ENCODE data around the gene SPATA25. TPM values are rescaled to one million over a fixed set of nuclear protein-coding genes. Genes with fewer than 3 reads are reported as not detected.

SPATA25 gene
- total and polyA plus RNA-seq, 7 experiments from 2014 or later, result 1.0 to 3.9 (median 1.2) TPM; not detected in 2

DNA sequence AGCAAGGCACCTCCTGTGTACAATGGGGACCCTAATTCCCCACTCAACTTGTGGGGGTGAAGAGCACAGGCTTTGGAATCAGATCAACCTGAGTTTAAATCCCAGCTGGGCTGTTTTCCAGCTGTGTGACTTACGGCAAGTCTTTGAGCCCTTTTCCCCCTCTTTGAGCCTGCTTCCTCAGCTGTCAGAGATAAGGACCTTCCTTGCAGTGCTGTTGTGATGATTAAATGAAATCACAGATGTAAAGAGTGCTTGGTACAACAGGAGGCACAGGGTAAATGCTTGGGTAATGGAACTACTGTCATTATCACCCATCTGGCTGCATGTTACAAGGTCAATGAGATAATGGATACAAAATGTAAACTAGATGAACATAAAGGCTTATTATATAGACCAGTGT, 50.6 kb downstream of the SPATA25 start:
- peaks cover 0 to 2% (median 0%) of the 10 kb centered on the region in 5 donors for H3K36me3 Mint-ChIP-seq
- no peak for DNase-seq
- H3K27ac ChIP-seq (ENCODE audit: low read depth, low read length), result no peak overlapping the region
- intact Hi-C loops (cut with micrococcal nuclease), result no loop called here
- no peaks in the 10 kb centered on the region for H3K9me3 ChIP-seq (ENCODE audit: control insufficient read depth in 2 of 3, low read length in 3 of 3)
- no peaks in the 10 kb centered on the region for H3K9me3 Mint-ChIP-seq
- peak overlapping the region in 2 of 9 donors; percentile 36 to 73 for H3K27ac Mint-ChIP-seq
- no peak for ATAC-seq
- ChIA-PET POLR2A (interaction anchor here (1.1 kb wide), 1 partner anchor 27 kb away, joined by 4 read pairs; no protein-coding TSS in a partner anchor), CTCF (no interaction called here)
- no peaks in the 10 kb centered on the region for H3K27me3 ChIP-seq (ENCODE audit: control insufficient read depth in 2 of 2, insufficient read depth in 2 of 2, low read length in 2 of 2)
- no peak overlapping the region for H3K4me3 ChIP-seq (ENCODE audit: low read length)
- H3K4me1 Mint-ChIP-seq, result peaks cover 6 to 14% (median 9%) of the 10 kb centered on the region in 7 donors
- peaks cover 4 to 5% of the 10 kb centered on the region in 2 donors for H3K4me1 ChIP-seq (ENCODE audit: control insufficient read depth in 2 of 2, insufficient read depth in 2 of 2, low read length in 2 of 2)
- H3K27me3 Mint-ChIP-seq, result peaks cover 0 to 5% (median 0%) of the 10 kb centered on the region in 5 donors
- H3K36me3 ChIP-seq (ENCODE audit: control insufficient read depth in 2 of 3, insufficient read depth in 3 of 3, low read length in 3 of 3), result peaks cover 0 to 13% (median 0%) of the 10 kb centered on the region in 3 experiments
- H3K4me3 Mint-ChIP-seq, result peak overlapping the region in 2 of 10 donors; percentile 3 to 41

Other genes starting within 250 kb of the SPATA25 start
- gene WFDC11, start 217.4 kb downstream of the SPATA25 start, total RNA-seq, result not detected
- not detected for gene WFDC11, start 217.4 kb downstream of the SPATA25 start, polyA plus RNA-seq
- gene WFDC13, start 185.6 kb downstream of the SPATA25 start, total RNA-seq, result not detected
- not detected for gene WFDC13, start 185.6 kb downstream of the SPATA25 start, polyA plus RNA-seq
- gene WFDC10B, start 182.6 kb downstream of the SPATA25 start, total RNA-seq, result not detected
- gene WFDC10B, start 182.6 kb downstream of the SPATA25 start, polyA plus RNA-seq, result not detected
- gene SPINT4, start 165.3 kb downstream of the SPATA25 start, total RNA-seq, result not detected
- not detected for gene SPINT4, start 165.3 kb downstream of the SPATA25 start, polyA plus RNA-seq
- gene WFDC3, start 95.7 kb downstream of the SPATA25 start, total RNA-seq, result not detected
- not detected for gene WFDC3, start 95.7 kb downstream of the SPATA25 start, polyA plus RNA-seq
- gene DNTTIP1, start 95.7 kb downstream of the SPATA25 start, total RNA-seq, result 10 to 100 TPM; 13.1 to 31.7 (median 18.8) TPM
- 10 to 100 TPM; 39.2 to 40.3 TPM for gene DNTTIP1, start 95.7 kb downstream of the SPATA25 start, polyA plus RNA-seq
- gene UBE2C, start 75.0 kb downstream of the SPATA25 start, total RNA-seq, result 100 to 1,000 TPM in 1 of 5 experiments, under 1 TPM in 3, not detected in 1; 0.50 to 129 (median 0.75) TPM
- gene UBE2C, start 75.0 kb downstream of the SPATA25 start, polyA plus RNA-seq, result not detected
- gene TNNC2, start 60.3 kb downstream of the SPATA25 start, total RNA-seq, result 1 to 10 TPM in 1 of 5 experiments, under 1 TPM in 1, not detected in 3; 0.59 to 1.4 TPM
- not detected for gene TNNC2, start 60.3 kb downstream of the SPATA25 start, polyA plus RNA-seq
- 1 to 10 TPM in 3 of 5 experiments, under 1 TPM in 2; 0.93 to 4.9 (median 1.5) TPM for gene SNX21, start 53.8 kb downstream of the SPATA25 start, total RNA-seq
- 1 to 10 TPM in 1 of 2 donors, under 1 TPM in 1; 0.30 to 1.1 TPM for gene SNX21, start 53.8 kb downstream of the SPATA25 start, polyA plus RNA-seq
- gene ACOT8, start 30.2 kb downstream of the SPATA25 start, total RNA-seq, result 10 to 100 TPM; 20.5 to 35.5 (median 29.2) TPM
- gene ACOT8, start 30.2 kb downstream of the SPATA25 start, polyA plus RNA-seq, result 10 to 100 TPM; 33.8 to 38.7 TPM
- gene ZSWIM3, start 30.0 kb downstream of the SPATA25 start, total RNA-seq, result 1 to 10 TPM; 1.3 to 6.8 (median 6.0) TPM
- gene ZSWIM3, start 30.0 kb downstream of the SPATA25 start, polyA plus RNA-seq, result 1 to 10 TPM; 1.2 to 3.1 TPM
- gene ZSWIM1, start 6.4 kb downstream of the SPATA25 start, total RNA-seq, result 10 to 100 TPM in 2 of 5 experiments, 1 to 10 TPM in 3; 8.2 to 16.0 (median 9.8) TPM
- 10 to 100 TPM in 1 of 2 donors, 1 to 10 TPM in 1; 3.2 to 12.5 TPM for gene ZSWIM1, start 6.4 kb downstream of the SPATA25 start, polyA plus RNA-seq
- 1 to 10 TPM; 1.2 to 5.3 (median 4.0) TPM for gene NEURL2, start 3.6 kb upstream of the SPATA25 start, total RNA-seq
- gene NEURL2, start 3.6 kb upstream of the SPATA25 start, polyA plus RNA-seq, result 1 to 10 TPM in 1 of 2 donors, under 1 TPM in 1; 0.69 to 4.0 TPM
- 100 to 1,000 TPM in 1 of 5 experiments, 10 to 100 TPM in 4; 60.5 to 151 (median 65.1) TPM for gene CTSA, start 3.7 kb upstream of the SPATA25 start, total RNA-seq
- gene CTSA, start 3.7 kb upstream of the SPATA25 start, polyA plus RNA-seq, result 10 to 100 TPM; 59.6 to 74.7 TPM
- gene PLTP, start 24.5 kb upstream of the SPATA25 start, total RNA-seq, result under 1 TPM in 4 of 5 experiments, not detected in 1; 0.31 to 0.44 (median 0.37) TPM
- gene PLTP, start 24.5 kb upstream of the SPATA25 start, polyA plus RNA-seq, result not detected
- gene PCIF1, start 47.1 kb upstream of the SPATA25 start, total RNA-seq, result 10 to 100 TPM; 42.3 to 79.6 (median 67.0) TPM
- 100 to 1,000 TPM in 1 of 2 donors, 10 to 100 TPM in 1; 68.7 to 130 TPM for gene PCIF1, start 47.1 kb upstream of the SPATA25 start, polyA plus RNA-seq
- 10 to 100 TPM; 39.9 to 95.2 (median 53.8) TPM for gene ZNF335, start 84.6 kb upstream of the SPATA25 start, total RNA-seq
- 10 to 100 TPM in 1 of 2 donors, 1 to 10 TPM in 1; 7.1 to 14.6 TPM for gene ZNF335, start 84.6 kb upstream of the SPATA25 start, polyA plus RNA-seq
- gene MMP9, start 121.3 kb upstream of the SPATA25 start, total RNA-seq, result 10 to 100 TPM in 2 of 5 experiments, 1 to 10 TPM in 1, under 1 TPM in 2; 0.19 to 13.0 (median 1.9) TPM
- not detected for gene MMP9, start 121.3 kb upstream of the SPATA25 start, polyA plus RNA-seq
- not detected for gene SLC12A5, start 141.6 kb upstream of the SPATA25 start, total RNA-seq
- gene SLC12A5, start 141.6 kb upstream of the SPATA25 start, polyA plus RNA-seq, result not detected
- gene NCOA5, start 202.3 kb upstream of the SPATA25 start, total RNA-seq, result 10 to 100 TPM; 15.7 to 43.8 (median 39.4) TPM
- gene NCOA5, start 202.3 kb upstream of the SPATA25 start, polyA plus RNA-seq, result 10 to 100 TPM; 25.4 to 47.6 TPM
- 1 to 10 TPM; 1.7 to 10.0 (median 4.0) TPM for gene CD40, start 230.7 kb upstream of the SPATA25 start, total RNA-seq
- gene CD40, start 230.7 kb upstream of the SPATA25 start, polyA plus RNA-seq, result 1 to 10 TPM; 4.0 to 5.2 TPM